DLD1 (cell line): ENCODE results near the gene NGB.

Source experiments
- in situ Hi-C: cut with HindIII; loops from 2 replicates; pipeline ENCODE4 v1.10.0; 2017; ENCODE audit warnings: low sequenced_read_pairs

NGB gene

GRCh38 chr14:77265561-77266335 lies 5.3 kb downstream of the NGB start:
- in situ Hi-C loops, result no loop called here

DNA sequence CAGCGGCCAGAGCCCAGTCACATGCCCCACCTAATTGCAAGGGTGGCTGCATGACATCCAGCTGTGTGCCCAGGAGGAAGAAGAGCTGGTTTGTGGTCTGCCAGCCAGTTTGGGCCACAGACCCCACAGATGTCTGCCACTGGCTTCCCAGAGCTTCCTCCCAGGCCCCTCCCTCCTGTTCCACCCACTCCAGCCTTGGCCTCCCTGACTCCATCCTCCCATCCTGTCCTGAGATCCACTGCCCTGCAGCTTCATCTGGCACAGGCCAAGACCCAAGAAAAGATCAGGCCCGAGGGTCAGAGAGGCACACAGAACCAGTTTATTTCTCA lies 5.9 kb downstream of the NGB start:
- in situ Hi-C loops, result no loop called here

- in situ Hi-C loops, result no loop called here
These were observed 6.4 kb downstream of the NGB start for GRCh38 chr14:77264466-77265186.

- in situ Hi-C loops, result no loop called here
These were observed 10.4 kb downstream of the NGB start for GRCh38 chr14:77260631-77261030.

DNA sequence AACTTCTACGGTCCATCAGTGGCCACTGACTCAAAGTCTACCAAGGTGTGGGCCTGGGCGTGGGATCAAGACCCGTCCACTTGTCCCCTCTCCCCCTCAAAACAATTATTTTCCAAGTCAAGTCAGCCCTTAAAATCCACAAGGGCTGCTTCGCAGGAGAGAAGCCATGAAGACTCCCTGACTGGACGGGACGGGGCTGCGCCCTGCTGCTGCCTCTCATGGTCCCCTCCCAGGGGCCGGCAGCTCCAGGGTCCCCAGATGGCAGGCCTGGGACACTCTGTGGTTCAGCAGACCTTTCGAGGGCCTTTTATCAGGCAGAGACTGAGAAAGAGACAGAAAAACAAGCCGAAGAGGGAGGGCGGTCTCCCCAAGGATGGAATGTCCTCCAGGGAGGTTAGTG lies 10.8 kb downstream of the NGB start:
- in situ Hi-C loops, result no loop called here

GRCh38 chr14:77259025-77259715 lies 11.8 kb downstream of the NGB start:
- in situ Hi-C loops, result no loop called here

DNA sequence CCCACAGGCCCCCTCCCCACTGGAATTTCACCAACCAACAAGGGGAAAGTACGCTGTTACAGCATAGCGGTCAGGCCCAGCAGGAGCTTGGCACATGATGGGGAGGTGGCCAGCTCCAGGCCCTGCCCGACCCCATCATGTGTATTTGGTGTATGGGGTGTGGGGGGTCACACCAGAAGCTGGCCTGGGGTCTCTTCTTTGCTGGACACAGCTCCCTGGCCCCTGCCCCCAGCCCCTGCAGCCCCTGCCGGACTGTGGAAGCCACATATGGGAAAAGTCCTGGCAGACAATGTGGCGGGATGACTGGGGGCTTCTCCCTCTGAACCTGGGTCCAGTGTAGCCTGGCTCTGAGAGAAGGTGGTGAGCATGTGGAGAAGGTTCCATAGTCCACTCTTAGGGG lies 12.4 kb downstream of the NGB start:
- in situ Hi-C loops, result no loop called here

DNA sequence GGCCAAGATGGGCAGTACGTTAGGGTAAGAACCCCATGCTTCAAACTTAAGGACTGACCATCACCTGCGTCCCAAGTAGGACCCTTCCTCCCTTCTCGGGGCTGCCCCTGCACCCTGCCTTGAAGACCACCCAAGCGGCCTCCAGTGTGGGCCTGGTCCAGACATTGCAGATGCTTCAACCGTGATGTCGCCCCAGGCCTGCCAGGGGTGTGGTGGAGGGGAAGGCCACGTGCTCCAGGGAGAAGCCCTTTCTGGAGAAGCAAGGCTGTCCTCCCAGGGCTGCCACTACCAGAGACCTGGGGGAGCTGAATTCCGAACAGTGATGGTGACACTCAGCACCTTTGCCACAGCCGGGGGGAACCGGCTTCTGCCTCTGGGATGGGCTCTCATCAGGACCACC lies 13.3 kb downstream of the NGB start:
- in situ Hi-C loops, result no loop called here

DNA sequence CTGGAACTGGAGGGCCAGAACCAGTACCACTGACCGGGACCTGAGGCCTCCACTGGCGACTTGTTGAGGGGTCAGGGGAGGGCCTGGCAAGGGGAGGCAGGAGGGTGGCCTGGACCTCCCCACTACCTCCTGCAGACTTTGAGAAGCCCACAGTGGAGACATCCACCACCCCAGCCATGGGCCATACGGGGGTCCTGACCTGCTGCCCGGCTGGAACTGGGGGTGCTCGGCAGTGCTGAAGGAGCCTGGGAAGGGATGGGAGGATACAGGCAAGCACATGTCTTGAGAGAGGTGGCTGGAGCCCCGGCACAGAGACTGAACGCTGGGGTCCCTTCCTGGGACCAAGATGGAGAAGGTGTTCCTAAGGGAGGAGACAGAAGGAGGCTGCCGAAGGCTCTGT lies 14.3 kb downstream of the NGB start:
- in situ Hi-C loops, result no loop called here

DNA sequence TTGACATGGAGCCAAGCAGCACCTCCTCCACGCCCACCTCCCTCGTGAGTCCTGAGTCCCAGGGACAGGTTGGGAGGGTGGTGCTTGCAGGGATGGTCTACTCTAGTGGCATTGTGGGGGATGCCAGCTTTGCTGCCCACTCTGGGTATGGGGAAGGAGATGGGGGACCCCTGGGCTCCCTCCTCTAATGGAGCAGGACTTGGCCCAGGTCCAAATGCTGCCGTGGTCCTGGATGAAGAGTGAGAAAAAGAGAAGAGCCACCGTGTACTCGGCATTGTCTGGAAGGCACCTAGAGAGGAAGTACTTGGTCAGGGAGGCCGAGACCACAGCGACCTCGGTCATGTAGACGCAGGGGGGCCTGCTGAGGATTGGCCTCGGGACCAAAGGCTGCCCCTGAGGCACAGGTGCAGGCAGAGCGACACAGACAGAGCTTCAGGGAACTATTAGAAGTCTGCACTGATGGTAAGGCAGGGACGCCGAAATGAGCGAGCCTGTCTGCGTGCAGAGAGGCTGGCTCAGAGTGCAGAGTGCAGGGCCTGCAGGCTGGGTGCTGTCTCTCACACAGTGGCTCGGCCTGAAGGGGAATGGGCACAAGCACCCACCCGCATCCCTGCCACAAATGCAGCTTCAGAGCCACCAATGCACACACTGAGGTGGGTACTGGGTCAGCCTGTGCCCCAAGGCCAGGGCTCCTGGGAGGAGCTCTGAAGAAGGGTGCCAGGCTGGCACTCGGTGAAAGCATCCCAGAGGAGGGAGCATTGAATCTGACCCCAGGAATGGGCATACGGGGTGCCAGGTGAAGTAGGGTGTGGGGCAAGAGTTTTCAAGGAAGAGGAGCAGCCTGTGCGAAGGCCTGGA lies 17.4 kb downstream of the NGB start:
- in situ Hi-C loops, result no loop called here

- in situ Hi-C loops, result no loop called here
These were observed 19.1 kb downstream of the NGB start for GRCh38 chr14:77251870-77252269.

DNA sequence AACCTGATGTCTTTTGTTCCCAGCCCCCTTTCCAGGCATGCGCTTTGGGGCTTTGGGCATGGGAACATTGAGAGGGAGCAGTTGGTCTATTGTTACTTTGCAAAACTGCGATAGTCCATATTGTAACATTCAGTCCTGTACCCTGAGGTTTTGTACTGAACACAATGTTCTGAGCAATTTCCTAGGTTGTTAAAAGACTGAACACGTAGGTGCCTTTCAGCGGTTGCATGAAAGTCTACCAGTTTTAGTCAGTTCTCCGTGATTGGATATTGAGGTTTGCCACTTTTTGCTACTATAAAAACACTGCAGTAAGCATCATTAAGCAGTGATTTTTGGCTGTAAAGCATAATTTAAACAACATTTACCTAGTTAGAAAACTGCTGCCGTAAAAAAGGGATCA lies 20.1 kb downstream of the NGB start:
- in situ Hi-C loops, result no loop called here

DNA sequence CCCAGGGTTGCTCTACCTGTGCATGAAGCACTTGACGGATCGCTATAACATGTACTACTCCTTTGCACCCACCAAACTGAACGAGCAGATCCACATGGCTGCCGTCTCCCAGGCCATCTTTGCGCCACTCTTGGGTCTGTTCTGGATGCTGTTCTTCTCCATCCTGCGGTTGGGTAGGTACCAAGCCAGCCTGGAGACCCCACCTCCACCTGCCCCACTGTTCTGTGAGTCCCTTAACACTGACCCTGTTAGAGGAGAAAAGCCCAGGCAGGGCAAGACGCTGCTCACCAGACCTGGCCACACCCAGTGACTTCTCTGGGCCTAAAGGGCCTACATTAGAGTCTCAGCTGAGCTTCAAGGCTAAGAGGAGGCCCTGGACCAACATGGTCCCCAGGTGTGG lies 21.7 kb downstream of the NGB start:
- in situ Hi-C loops, result no loop called here

GRCh38 chr14:77248666-77249065 lies 22.3 kb downstream of the NGB start:
- in situ Hi-C loops, result no loop called here

GRCh38 chr14:77246784-77247183 lies 24.2 kb downstream of the NGB start:
- in situ Hi-C loops, result no loop called here

DNA sequence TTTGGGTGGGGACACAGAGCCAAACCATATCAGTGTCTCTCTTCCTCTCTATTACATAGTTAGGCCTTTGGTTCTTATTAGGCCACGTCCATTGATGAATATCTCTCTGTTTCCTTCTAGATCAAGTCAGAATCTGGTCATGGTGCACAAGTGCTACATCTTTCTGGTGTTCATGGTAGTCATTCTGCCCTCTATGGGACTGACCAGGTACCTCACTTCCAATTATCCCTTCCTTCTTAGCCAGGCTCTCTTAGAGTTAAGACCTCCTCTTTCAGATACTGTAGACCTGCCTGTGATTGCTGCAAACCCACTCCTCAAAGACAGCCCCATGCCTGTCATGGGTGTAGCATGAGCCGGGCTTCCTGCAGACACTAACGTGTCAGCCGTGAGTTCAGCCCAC lies 25.2 kb downstream of the NGB start:
- in situ Hi-C loops, result no loop called here

- in situ Hi-C loops, result no loop called here
These were observed 27.2 kb downstream of the NGB start for GRCh38 chr14:77243853-77244252.

GRCh38 chr14:77242752-77243151 lies 28.3 kb downstream of the NGB start:
- in situ Hi-C loops, result no loop called here

- in situ Hi-C loops, result no loop called here
These were observed 29.1 kb downstream of the NGB start for GRCh38 chr14:77241955-77242354.

GRCh38 chr14:77240336-77240915 lies 30.6 kb downstream of the NGB start:
- in situ Hi-C loops, result no loop called here

DNA sequence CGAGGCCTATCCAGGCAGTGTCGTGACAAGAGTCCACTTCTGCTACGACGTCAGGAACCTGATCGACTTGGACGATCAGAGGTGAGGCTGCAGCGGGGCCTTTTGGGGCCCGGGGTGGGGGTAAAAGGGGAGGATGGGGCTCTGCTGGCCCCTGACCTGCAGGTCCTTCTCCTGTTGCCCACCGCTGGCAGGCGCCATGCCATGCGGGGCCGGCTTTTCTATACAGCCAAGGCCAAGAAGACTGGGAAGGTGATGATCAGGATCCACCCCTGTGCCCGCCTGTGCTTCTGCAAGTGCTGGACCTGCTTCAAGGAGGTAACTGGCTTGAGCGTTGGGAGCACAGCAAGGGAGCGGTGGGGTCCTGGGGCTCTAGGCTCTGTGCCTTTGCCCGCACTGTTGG lies 31.6 kb downstream of the NGB start:
- in situ Hi-C loops, result loop anchor here (5.0 kb wide), 1 partner anchor 62 kb away; no protein-coding TSS in a partner anchor
